ENCODE data around the gene BGLAP.
A peak's percentile ranks its signal among the peaks of the same experiment; 100 is the strongest.

The BGLAP gene

GRCh38 chr1:156286061-156286460 lies 44.1 kb downstream of the BGLAP start:
- no peak for TF ChIP-seq CTCF (IDR thresholded peaks at IDR 0.05; ENCODE audit: low read depth, low read length, missing control alignments)
- DNase-seq = no peak
- peaks cover 8% of the 10 kb centered on the region for H3K36me3 ChIP-seq (replicated peaks)
- H3K27me3 ChIP-seq (replicated peaks) = no peaks in the 10 kb centered on the region
- no peak overlapping the region for H3K27ac ChIP-seq
- in situ Hi-C loops (cut with HindIII; ENCODE audit: low pct_ligation_motif_present, low sequenced_read_pairs) = no loop called here
- H3K4me3 ChIP-seq (ENCODE audit: low read depth, low read length) = no peak overlapping the region

GRCh38 chr1:156289857-156290256 lies 47.9 kb downstream of the BGLAP start:
- H3K4me3 ChIP-seq (ENCODE audit: low read depth, low read length) = no peak overlapping the region
- peaks cover 17% of the 10 kb centered on the region for H3K36me3 ChIP-seq (replicated peaks)
- TF ChIP-seq CTCF (IDR thresholded peaks at IDR 0.05; ENCODE audit: low read depth, low read length, missing control alignments) = no peak
- in situ Hi-C loops (cut with HindIII; ENCODE audit: low pct_ligation_motif_present, low sequenced_read_pairs) = no loop called here
- H3K27ac ChIP-seq = no peak overlapping the region
- no peaks in the 10 kb centered on the region for H3K27me3 ChIP-seq (replicated peaks)
- DNase-seq = no peak

GRCh38 chr1:156291226-156292061 lies 49.5 kb downstream of the BGLAP start:
- no peak for TF ChIP-seq CTCF (IDR thresholded peaks at IDR 0.05; ENCODE audit: low read depth, low read length, missing control alignments)
- in situ Hi-C loops (cut with HindIII; ENCODE audit: low pct_ligation_motif_present, low sequenced_read_pairs) = no loop called here
- H3K36me3 ChIP-seq (replicated peaks) = peaks cover 17% of the 10 kb centered on the region
- H3K27me3 ChIP-seq (replicated peaks) = no peaks in the 10 kb centered on the region
- H3K27ac ChIP-seq = peak overlapping the region; percentile 35
- peak overlapping the region; percentile 69 for H3K4me3 ChIP-seq (ENCODE audit: low read depth, low read length)
- peak; percentile 90 for DNase-seq

Data from brain microvascular endothelial cell (primary cell).